Measurements from ENCODE around the gene SLC35G4.

GRCh38 chr18:11566236-11566965 is 43.0 kb upstream of the SLC35G4 start:
- no peak for TF ChIP-seq POLR2A (IDR thresholded peaks at IDR 0.05; ENCODE audit: low read length)
- no peak for TF ChIP-seq GATA1 (IDR thresholded peaks at IDR 0.05; ENCODE audit: low read depth, low read length)
